IMR-90 (cell line): ENCODE results near the gene B3GNT9. TPM values are rescaled to one million over a fixed set of nuclear protein-coding genes. Genes with fewer than 3 reads are reported as not detected.

ENCODE experiments used
- ATAC-seq: fragments of 200-7000 bp; cut with Tn5 transposase; 2 replicates; pipeline ENCODE4 v1.9.1; 2020; ENCODE audit warnings: low read depth, mild to moderate bottlenecking, moderate library complexity
- BruUV-seq: library from RNA; stranded (reverse); fragments of 400-500 nt; replicated peaks from 2 replicates; lab custom pipeline; 2021; lab: Mats Ljungman, UMichigan
- CTCF ChIA-PET: fragments of 300-600 bp; formaldehyde crosslinking; extraction: SDS; loops from one replicate; lab custom pipeline; 2021; ENCODE audit warnings: antibody characterized with exemption; lab: Yijun Ruan, JAX
- POLR2A ChIA-PET: fragments of 300-600 bp; sonication (Branson Sonifier 250); formaldehyde crosslinking; loops from one replicate; lab custom pipeline; 2022; ENCODE audit warnings: antibody characterized with exemption; ENCODE audit not compliant: unreplicated experiment; lab: Charles Lee
- DNase-seq: peaks from one replicate; pipeline ENCODE4 v3.0.0; 2013
- H2AFZ ChIP-seq: replicated peaks from 2 replicates; pipeline ENCODE3; 2013; ENCODE audit warnings: low read length, mild to moderate bottlenecking; ENCODE audit not compliant: poor library complexity
- H2AK5ac ChIP-seq: 2 replicates; pipeline ENCODE4 v1.6.1; 2013; ENCODE audit warnings: low read depth, low read length, inconsistent platforms
- H2AK9ac ChIP-seq: replicated peaks from 2 replicates; pipeline ENCODE3; 2013; ENCODE audit warnings: mild to moderate bottlenecking, low read depth, low read length, moderate library complexity; ENCODE audit not compliant: poor library complexity
- H2BK120ac ChIP-seq: 2 replicates; pipeline ENCODE4 v1.6.1; 2013; ENCODE audit warnings: low read depth, low read length, inconsistent platforms
- H2BK15ac ChIP-seq: 3 replicates; pipeline ENCODE4 v1.6.1; 2013; ENCODE audit warnings: low read depth, low read length, inconsistent platforms
- H2BK20ac ChIP-seq: 2 replicates; pipeline ENCODE4 v1.6.1; 2013; ENCODE audit warnings: low read depth, mild to moderate bottlenecking, inconsistent platforms, low read length, moderate library complexity
- H2BK5ac ChIP-seq: 2 replicates; pipeline ENCODE4 v1.6.1; 2013; ENCODE audit warnings: mild to moderate bottlenecking, low read depth, low read length, inconsistent platforms; ENCODE audit not compliant: poor library complexity, severe bottlenecking
- H3K14ac ChIP-seq: replicated peaks from 2 replicates; pipeline ENCODE4 v1.6.1; 2013; ENCODE audit warnings: low read depth, low read length, inconsistent platforms
- H3K18ac ChIP-seq: 2 replicates; pipeline ENCODE4 v1.6.1; 2013; ENCODE audit warnings: low read depth, low read length, control low read depth
- H3K23ac ChIP-seq: 2 replicates; pipeline ENCODE4 v1.6.1; 2013; ENCODE audit warnings: low read depth, low read length, inconsistent platforms
- H3K27ac ChIP-seq: 2 replicates; pipeline ENCODE4 v1.5.1; 2013; ENCODE audit warnings: mild to moderate bottlenecking, control low read depth, low read length; ENCODE audit not compliant: insufficient read depth
- H3K27me3 ChIP-seq: 2 replicates; pipeline ENCODE4 v1.6.1; 2013; ENCODE audit warnings: low read length; ENCODE audit not compliant: control insufficient read depth, insufficient read depth
- H3K36me3 ChIP-seq: 2 replicates; pipeline ENCODE4 v1.6.1; 2013; ENCODE audit warnings: low read length, mixed read lengths; ENCODE audit not compliant: control insufficient read depth, insufficient read depth
- H3K4ac ChIP-seq: 2 replicates; pipeline ENCODE4 v1.6.1; 2013; ENCODE audit warnings: low read depth, low read length, inconsistent platforms
- H3K4me1 ChIP-seq: 2 replicates; pipeline ENCODE4 v1.6.1; 2013; ENCODE audit warnings: low read length, mixed read lengths; ENCODE audit not compliant: control insufficient read depth, insufficient read depth
- H3K4me2 ChIP-seq: 2 replicates; pipeline ENCODE4 v1.6.1; 2013; ENCODE audit warnings: low read depth, mild to moderate bottlenecking, control low read depth, low read length, moderate library complexity
- H3K4me3 ChIP-seq: 2 replicates; pipeline ENCODE4 v1.5.1; 2013; ENCODE audit warnings: low read depth, mild to moderate bottlenecking, control low read depth, low read length, moderate library complexity; ENCODE audit not compliant: insufficient read depth
- H3K56ac ChIP-seq: 2 replicates; pipeline ENCODE4 v1.6.1; 2013; ENCODE audit warnings: low read length, inconsistent platforms; ENCODE audit not compliant: insufficient read depth; ENCODE audit errors: extremely low read depth
- H3K79me1 ChIP-seq, 2 experiments: 2 replicates each; pipeline ENCODE4 v1.6.1; 2013; ENCODE audit warnings: low read length in 2 of 2, inconsistent platforms in 1 of 2, low read depth in 1 of 2
- H3K9ac ChIP-seq: 2 replicates; pipeline ENCODE4 v1.6.1; 2013; ENCODE audit warnings: low read depth, low read length, control low read depth
- H3K9me1 ChIP-seq: 2 replicates; pipeline ENCODE4 v1.6.1; 2013; ENCODE audit warnings: low read length, inconsistent platforms; ENCODE audit not compliant: insufficient read depth
- H3K9me3 ChIP-seq: 2 replicates; pipeline ENCODE4 v1.6.1; 2013; ENCODE audit warnings: low read length; ENCODE audit not compliant: control insufficient read depth, insufficient read depth
- H4K20me1 ChIP-seq: 2 replicates; pipeline ENCODE4 v1.6.1; 2013; ENCODE audit warnings: low read length, inconsistent platforms; ENCODE audit not compliant: insufficient read depth
- H4K5ac ChIP-seq: 2 replicates; pipeline ENCODE4 v1.6.1; 2013; ENCODE audit warnings: mild to moderate bottlenecking, low read depth, low read length, control low read depth
- H4K8ac ChIP-seq, 2 experiments: 2 replicates each; pipeline ENCODE4 v1.6.1; 2013; ENCODE audit warnings: low read depth in 2 of 2, low read length in 2 of 2, control low read depth in 1 of 2, inconsistent platforms in 1 of 2
- H4K91ac ChIP-seq: 2 replicates; pipeline ENCODE4 v1.6.1; 2013; ENCODE audit warnings: low read depth, low read length, inconsistent platforms; ENCODE audit not compliant: insufficient read depth
- CHD1 ChIP-seq: IDR thresholded peaks from 2 replicates; pipeline ENCODE4 v1.6.1; 2012; ENCODE audit warnings: low read depth, low read length, improper control_type of control experiment
- CTCF ChIP-seq: conservative IDR thresholded peaks from 2 replicates; pipeline ENCODE4 v1.5.1; 2012; ENCODE audit warnings: mild to moderate bottlenecking, low read depth, low read length, improper control_type of control experiment
- ELK1 ChIP-seq: fragments of 150-350 bp; IDR thresholded peaks from 2 replicates; pipeline ENCODE4 v1.6.1; 2016; ENCODE audit warnings: low read depth, mild to moderate bottlenecking, low read length, moderate library complexity, borderline replicate concordance
- MAFK ChIP-seq: IDR thresholded peaks from 2 replicates; pipeline ENCODE4 v1.6.1; 2012; ENCODE audit warnings: low read depth, low read length, improper control_type of control experiment
- MAZ ChIP-seq: IDR thresholded peaks from 2 replicates; pipeline ENCODE4 v1.6.1; 2012; ENCODE audit warnings: low read depth, mild to moderate bottlenecking, low read length, improper control_type of control experiment, moderate library complexity, borderline replicate concordance
- MXI1 ChIP-seq: IDR thresholded peaks from 2 replicates; pipeline ENCODE4 v1.6.1; 2012; ENCODE audit warnings: low read depth, mild to moderate bottlenecking, low read length, moderate library complexity, borderline replicate concordance
- NFE2L2 ChIP-seq: fragments of 150-350 bp; IDR thresholded peaks from 2 replicates; pipeline ENCODE4 v1.6.1; 2016; ENCODE audit warnings: low read depth, mild to moderate bottlenecking, low read length
- POLR2A ChIP-seq: IDR thresholded peaks from 2 replicates; pipeline ENCODE4 v1.6.1; 2012; ENCODE audit warnings: mild to moderate bottlenecking, low read depth, low read length
- RAD21 ChIP-seq: IDR thresholded peaks from 2 replicates; pipeline ENCODE4 v1.6.1; 2012; ENCODE audit warnings: low read length, improper control_type of control experiment
- RFX5 ChIP-seq: IDR thresholded peaks from 2 replicates; pipeline ENCODE4 v1.8.0; 2012; ENCODE audit warnings: low read depth, mild to moderate bottlenecking, low read length, moderate library complexity
- USF2 ChIP-seq: fragments of 150-350 bp; IDR thresholded peaks from 2 replicates; pipeline ENCODE4 v1.6.1; 2017; ENCODE audit warnings: mild to moderate bottlenecking, antibody characterized with exemption, low read length, low read depth
- WGBS, 2 experiments: methylation state at CpG; one replicate each; pipeline versions ENCODE4 v1.1.5 to v1.1.7; 2013; ENCODE audit warnings: missing lambda C conversion rate in 2 of 2; ENCODE audit not compliant: insufficient read length in 1 of 2; ENCODE audit errors: extremely low coverage in 2 of 2; 5-methylcytosine and 5-hydroxymethylcytosine counted together
- dilution Hi-C: fragments of 300-500 bp; cut with HindIII; formaldehyde crosslinking; loops from one replicate; pipeline ENCODE4 v1.14.3; 2018; ENCODE audit warnings: low sequenced_read_pairs; ENCODE audit not compliant: unreplicated experiment
- in situ Hi-C: fragments of 300-500 bp; cut with MboI; formaldehyde crosslinking; loops from 3 replicates; pipeline ENCODE4 v1.14.3; 2019; ENCODE audit warnings: low sequenced_read_pairs, inconsistent platforms, mixed read lengths
- intact Hi-C: fragments of 100-400 bp; cut with micrococcal nuclease; formaldehyde crosslinking; loops from 2 replicates; pipeline ENCODE4 v1.10.0; 2022
- polyA plus RNA-seq, 3 experiments: library from polyadenylated mRNA; depleted of rRNA; stranded (reverse); fragments of >200 nt; gene quantifications; 2 replicates each; pipeline ENCODE4 v1.2.3, GENCODE V29; 2012; ENCODE audit warnings: low replicate concordance in 1 of 3
- total RNA-seq: library from RNA; depleted of rRNA; stranded (reverse); fragments of >200 nt; gene quantifications from 2 replicates; pipeline ENCODE4 v1.2.3, GENCODE V29; 2012

Gene B3GNT9
- total and polyA plus RNA-seq, 2 of the 4 experiments (the other 2 are of a cell fraction) = 5.0 to 12.0 TPM

- H3K18ac ChIP-seq = no peak overlapping the region
- H3K9ac ChIP-seq = no peak overlapping the region
- no peaks in the 10 kb centered on the region for H3K27me3 ChIP-seq
- H3K9me3 ChIP-seq = no peaks in the 10 kb centered on the region
- dilution Hi-C loops (no loop called here), intact Hi-C loops (loop anchor here (10.0 kb wide), 1 partner anchor 170 kb away; no protein-coding TSS in a partner anchor), in situ Hi-C loops (no loop called here)
- H3K4me1 ChIP-seq = peaks cover 11% of the 10 kb centered on the region
- no peak overlapping the region for H2BK120ac ChIP-seq
- no peak overlapping the region for H3K4ac ChIP-seq
- H3K79me1 ChIP-seq = peaks cover 19 to 31% of the 10 kb centered on the region in 2 experiments
- H4K5ac ChIP-seq = no peak overlapping the region
- peak overlapping the region; percentile 97 for H2AFZ ChIP-seq
- H3K4me3 ChIP-seq = peak overlapping the region; percentile 62
- H4K20me1 ChIP-seq = peaks cover 14% of the 10 kb centered on the region
- H2BK20ac ChIP-seq = no peak overlapping the region
- H2AK9ac ChIP-seq = no peak overlapping the region
- TF ChIP-seq USF2 = no peak
- no peak for TF ChIP-seq MXI1
- TF ChIP-seq CHD1 = no peak
- TF ChIP-seq RAD21 = no peak
- no peak for TF ChIP-seq MAZ
- TF ChIP-seq ELK1 = no peak
- no peak for TF ChIP-seq NFE2L2
- TF ChIP-seq RFX5 = no peak
- TF ChIP-seq CTCF = no peak
- no peak for TF ChIP-seq MAFK
- TF ChIP-seq POLR2A = no peak
- no TSS peak for BruUV-seq
- H3K56ac ChIP-seq = no peak overlapping the region
- H4K91ac ChIP-seq = no peak overlapping the region
- H3K27ac ChIP-seq = no peak overlapping the region; the same call in 1 of the 2 replicates
- WGBS, 2 experiments = 12% methylated on average over 42 of the region's 59 CpGs; no CpG with 5 or more reads in 1 of the 2 experiments
- POLR2A ChIA-PET = no interaction called here
- H2BK15ac ChIP-seq = no peak overlapping the region
- H3K36me3 ChIP-seq = no peaks in the 10 kb centered on the region; the same call in 1 of the 2 replicates
- peaks cover 13% of the 10 kb centered on the region for H3K9me1 ChIP-seq
- no peak overlapping the region for H2AK5ac ChIP-seq
- H4K8ac ChIP-seq = no peak overlapping the region
- CTCF ChIA-PET = interaction anchor here (0.6 to 1.5 kb wide), 11 partner anchors 8 to 354 kb away, joined by 3 to 8 read pairs (median 4); partner anchors contain the start of genes B3GNT9, FHOD1, NAE1 and NOL3
- H3K14ac ChIP-seq = no peak overlapping the region
- ATAC-seq = no peak
- peak overlapping the region; percentile 65 for H3K4me2 ChIP-seq
- no peak for DNase-seq
- 0 out of 2 replicates have a peak overlapping the region, but pooled peaks have one; percentile 25 for H3K23ac ChIP-seq
- H2BK5ac ChIP-seq = peak overlapping the region; percentile 37
Observed at GRCh38 chr16:67184453-67184994, 33.7 kb upstream of the B3GNT9 start.
